ENCODE data around the gene PRKG1.

- TF ChIP-seq CTCF (conservative IDR thresholded peaks at IDR 0.05 in 1 of 2, IDR thresholded peaks at IDR 0.05 in 1 of 2; ENCODE audit: low read depth in 1 of 2, low read length in 2 of 2) (no peak), EZH2 (IDR thresholded peaks at IDR 0.05; ENCODE audit: low read length, missing control alignments) (no peak)
Measured at GRCh38 chr10:52071814-52072213, 997.5 kb downstream of the PRKG1 start.
